ENCODE measurements around the gene THRB. TPM values are rescaled to one million over a fixed set of nuclear protein-coding genes. Genes with fewer than 3 reads are reported as not detected.

THRB gene
- total RNA-seq, 1 experiment from 2014 or later: 2.6 TPM

DNA sequence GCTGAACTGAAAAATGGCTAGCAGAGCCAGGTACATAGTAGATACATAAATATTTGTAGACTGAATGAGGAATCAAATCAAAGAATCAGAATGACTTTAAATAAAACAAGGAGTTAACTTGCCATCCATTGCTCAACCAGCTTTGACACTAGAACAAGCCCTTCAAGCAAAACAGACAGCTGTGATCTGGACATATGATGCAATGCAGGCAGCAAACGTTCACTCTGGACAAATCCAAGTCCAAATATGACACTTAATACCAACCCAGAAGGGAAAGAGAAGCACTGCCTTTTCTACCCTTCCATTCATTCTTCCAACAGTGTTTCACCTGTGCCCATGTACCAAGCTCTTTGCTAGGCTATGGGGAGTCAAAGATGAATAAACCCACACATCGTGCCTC is 4.5 kb downstream of the THRB start:
- DNase-seq (ENCODE audit: low read depth): peak; percentile 70

DNA sequence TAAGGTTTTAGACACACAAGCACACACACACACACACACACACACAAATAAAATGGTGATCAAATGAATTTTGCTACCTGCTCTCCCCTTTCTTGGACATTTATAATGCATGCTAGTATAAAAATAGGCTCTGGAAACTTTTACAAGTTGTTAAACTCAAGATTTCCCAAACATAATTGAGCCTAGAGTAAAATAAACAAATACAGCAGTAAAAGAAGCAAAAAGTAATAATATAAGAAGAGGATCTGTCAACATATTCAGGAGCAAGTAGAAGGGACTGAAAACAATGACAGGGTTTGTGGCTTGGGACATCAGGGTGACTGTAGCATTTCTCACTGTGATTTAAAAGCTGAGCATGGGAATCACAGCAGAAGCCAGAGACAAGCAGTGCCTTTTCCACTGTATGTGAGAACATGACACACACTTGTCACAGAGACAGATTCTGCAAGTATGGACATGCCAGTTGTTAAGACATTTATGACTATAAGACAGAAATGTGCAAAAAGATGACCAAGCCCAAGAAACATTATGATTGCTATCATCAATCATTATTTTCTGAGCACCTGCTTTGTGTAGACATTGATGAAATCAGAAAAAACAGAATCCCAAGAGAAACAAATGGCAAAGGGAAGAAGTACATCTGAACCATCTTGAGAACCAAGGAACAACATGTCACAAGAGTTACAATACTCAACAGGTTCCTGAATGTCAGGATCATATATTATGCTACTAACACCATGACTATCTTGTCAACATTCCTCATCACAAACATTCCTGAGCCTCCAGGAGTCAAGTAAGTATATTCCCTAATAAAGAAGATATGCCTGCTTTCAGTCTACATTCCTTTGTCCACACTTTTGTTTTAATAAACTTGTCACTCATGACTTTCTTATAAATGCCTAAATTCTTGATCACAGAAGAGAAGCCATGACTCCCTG is 7.1 kb downstream of the THRB start:
- no peak for DNase-seq (ENCODE audit: low read depth)

DNA sequence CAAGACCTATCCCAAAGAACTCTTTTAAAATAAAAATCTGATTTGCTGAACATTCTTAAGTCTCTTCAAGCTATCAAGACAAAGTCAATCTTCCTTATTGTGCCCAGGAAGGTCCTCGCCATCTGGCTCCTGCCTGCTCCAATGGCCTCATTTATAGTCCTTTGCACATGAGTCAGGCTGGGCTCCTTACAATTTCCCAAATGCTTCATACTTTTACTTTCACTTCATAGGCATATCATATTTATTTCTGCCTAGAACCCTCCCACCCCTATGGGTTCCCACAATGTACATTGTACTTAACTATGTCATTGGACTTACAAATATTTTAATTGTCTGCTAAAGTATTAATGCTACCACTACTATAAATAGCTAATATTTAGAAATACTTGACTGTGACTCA is 9.1 kb downstream of the THRB start:
- no peak for DNase-seq (ENCODE audit: low read depth)

DNA sequence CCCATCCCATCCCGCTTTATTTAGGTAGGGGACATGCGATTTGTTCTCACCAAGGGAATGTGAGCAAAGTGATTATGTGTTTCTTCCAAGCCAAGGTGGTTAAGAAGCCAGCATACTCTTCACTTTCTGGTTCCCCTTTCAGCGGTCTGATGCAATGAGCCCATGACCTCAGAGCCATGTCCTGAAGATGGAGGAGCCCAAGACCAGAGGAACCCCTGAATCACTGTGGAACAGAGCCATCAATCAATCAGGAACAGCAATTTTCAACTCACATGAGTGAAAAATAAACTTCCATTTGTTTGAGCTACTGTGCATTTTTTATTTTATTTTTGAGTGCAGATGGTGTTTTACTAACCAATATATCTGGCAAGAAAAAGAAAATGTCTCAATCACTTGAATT is 10.8 kb downstream of the THRB start:
- DNase-seq (ENCODE audit: low read depth): no peak

DNA sequence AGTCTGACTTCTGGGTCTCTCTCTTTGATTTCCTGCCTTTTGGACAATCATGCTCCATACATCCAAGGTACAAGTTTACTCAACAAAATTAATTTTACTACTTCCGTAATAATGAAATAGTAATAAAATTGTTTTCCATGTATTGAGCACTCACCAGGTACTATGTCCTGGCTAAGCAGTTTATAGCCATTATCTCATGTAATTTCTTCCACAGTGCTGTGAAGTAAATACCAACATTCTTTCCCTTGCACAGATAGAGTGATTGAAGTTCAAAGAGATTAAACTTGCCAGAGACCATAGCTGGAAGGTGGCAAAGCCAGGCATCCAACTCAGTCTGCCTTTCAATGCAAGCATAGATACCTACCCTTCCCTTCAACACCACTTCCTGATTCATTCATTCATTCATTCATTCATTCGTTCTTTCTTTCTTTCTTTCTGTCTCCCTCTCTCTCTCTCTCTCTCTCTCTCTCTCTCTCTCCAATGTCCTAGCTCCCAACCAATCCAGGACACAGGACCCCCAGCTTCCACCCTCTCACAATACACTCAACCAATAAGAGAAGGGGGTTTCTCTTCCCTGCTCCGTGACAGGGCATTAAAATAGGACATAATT is 12.4 kb downstream of the THRB start:
- no peak for DNase-seq (ENCODE audit: low read depth)

DNA sequence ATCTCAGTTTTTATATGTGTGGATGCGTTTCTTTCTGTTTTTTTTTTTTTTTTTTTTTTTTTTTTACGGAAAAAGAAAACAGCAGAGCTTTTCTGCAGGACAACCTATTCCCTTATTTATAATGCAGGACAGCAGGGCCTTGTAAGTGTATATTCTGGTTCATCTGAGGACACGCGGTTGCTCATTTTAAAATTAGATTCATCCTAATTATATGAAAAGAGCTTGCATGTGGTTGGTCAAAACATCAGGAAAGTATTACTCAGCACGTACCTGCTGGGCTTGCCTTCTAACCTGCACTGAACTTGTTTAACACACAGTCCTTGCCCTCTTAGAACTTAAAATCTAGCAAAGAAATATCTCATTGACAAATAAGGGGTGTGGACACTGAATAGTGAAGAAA is 13.5 kb downstream of the THRB start:
- DNase-seq (ENCODE audit: low read depth): no peak

DNA sequence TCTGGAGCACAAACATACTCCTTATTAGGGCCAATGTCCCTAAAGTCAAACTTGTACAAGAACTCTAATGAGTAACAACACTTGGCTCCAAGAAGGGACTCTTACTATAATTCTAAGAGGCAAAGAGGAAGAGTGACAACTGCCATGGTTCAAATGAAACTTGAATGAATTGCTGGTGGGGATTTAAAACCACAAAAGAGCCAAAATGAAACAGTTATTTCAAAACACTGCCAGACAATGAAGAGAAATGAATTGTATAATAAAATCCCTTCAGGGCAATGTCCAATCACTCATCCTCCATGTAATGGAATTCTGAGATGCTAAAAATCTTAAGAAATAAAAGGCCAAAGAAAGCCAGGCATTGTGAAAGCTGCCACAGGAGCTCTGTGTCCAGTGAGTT is 14.2 kb downstream of the THRB start:
- DNase-seq (ENCODE audit: low read depth): no peak

DNA sequence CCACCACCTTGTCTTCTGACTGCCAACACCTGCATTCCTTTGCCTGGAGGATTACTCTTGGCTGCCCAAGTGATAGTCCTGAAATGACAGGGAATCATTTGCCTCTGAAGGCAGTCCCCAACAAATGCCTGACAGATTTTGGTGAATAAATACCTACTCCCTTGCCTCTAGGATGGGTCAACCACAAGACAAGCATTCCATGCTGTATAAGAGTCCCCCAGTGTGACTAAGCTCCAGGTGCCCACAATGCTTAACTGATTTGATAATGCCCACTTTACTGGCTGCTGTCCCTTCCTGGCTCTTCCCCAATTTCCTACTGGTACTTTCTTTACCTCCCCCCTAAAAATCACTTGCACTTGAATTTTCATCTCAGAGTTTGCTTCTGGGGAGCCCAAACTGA is 14.8 kb downstream of the THRB start:
- DNase-seq (ENCODE audit: low read depth): no peak

DNA sequence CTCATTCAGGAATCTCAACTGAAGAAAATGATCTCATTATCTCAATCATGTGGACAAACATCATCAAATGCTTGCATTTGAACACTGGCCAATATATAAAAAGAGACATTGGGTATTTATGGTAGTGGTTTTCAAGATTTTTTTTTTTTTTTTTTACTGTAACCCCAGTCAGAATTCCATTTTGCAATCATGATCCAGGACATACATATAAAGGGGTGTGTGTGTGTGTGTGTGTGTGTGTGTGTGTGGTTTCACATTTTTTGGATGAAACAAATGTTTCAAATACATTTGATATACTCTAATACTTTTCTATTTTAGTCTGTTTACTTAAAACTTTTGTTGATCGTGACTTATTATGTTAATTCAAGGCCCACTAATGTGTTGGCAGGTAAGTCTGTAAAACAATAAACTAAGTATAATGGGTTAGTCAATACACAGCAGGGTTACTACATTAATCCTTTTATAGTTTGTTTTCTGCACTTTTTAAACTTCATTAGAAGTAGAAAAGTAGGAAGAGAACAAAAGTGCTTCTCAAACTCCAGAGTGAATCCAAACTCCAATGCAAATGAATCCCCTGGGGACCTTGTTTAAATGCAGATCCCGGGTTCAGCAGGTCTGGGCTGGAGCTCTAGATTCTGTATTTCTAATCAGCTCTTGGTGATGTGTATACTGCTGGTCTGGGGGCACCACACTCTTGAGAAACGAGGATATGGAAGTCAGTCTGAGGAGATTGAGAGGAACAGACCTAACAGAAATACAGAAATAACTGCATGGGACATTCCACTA is 17.6 kb downstream of the THRB start:
- no peak for DNase-seq (ENCODE audit: low read depth)

DNA sequence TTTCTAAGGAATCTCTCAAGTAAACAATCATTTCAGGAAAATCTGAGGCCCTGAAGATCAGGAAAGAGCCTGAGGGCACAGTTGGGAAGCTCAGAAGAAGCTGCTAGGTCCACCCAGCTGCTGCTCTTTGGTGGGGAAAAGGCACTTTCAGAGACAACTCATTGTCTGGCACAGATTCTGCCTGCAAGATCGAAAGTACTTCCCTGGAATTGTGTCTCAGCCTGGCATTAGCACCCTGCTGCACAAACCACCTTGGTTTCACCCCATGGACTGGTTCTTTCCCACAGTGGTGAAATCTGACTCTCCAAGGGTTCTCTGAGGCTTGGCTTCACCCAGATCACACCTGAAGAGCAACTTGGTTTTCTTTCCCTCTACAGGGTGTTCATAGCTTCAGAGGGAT is 18.7 kb downstream of the THRB start:
- no peak for DNase-seq (ENCODE audit: low read depth)

DNA sequence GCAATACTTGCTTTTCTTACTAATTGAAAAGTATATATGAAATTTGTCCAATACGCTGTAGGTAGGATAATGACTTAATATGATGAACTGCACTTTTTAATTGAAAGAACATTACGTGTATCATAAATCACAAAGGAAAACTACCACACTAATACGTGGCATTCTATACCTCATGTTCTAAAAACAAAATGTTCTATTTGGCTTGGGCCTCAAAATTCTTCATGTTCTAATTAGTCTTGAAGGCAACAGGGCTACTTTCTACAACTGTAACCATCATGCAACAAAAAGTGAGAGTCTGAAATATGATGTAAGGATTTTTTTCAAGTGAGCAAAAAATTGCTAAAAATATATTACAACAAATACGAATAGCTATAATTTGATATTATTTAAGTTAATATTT is 19.8 kb downstream of the THRB start:
- no peak for DNase-seq (ENCODE audit: low read depth)

DNA sequence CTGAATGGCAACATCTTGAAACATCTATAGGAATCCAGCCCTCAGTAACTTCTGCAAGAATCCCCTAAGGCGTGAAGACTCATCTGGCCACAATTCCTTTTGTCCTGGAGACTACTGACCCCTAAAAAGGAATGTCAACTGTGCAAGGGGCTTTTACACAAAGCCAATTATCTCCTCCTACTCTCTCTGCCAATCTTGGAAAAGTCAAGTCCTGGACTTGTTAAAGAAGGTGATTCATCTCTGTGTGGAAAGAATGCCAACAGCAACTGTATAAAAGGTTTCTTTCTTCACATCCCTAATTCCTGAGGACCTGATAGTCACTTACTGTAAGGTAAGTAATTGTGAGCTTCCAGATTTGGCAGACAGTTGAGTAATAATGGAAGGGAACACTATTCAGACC is 22.3 kb downstream of the THRB start:
- DNase-seq (ENCODE audit: low read depth): no peak

DNA sequence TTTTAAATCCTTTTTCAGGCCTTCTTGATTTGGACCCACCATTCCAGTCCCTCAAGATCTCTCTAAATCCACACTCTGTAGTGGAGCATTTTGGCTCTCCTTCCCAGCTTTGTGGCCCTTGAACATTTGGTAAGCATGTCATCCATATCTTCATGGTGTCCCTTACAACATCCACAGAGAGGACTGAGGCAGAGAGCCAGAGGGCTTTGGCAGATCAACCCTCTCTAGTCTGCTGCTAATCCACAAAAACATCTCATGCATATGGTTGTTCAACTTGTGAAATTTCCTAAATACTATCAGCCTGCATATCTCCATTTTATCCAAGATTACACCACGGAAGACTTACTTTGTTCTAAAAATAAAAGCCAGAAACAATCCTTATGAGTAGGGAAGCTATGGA is 23.2 kb downstream of the THRB start:
- DNase-seq (ENCODE audit: low read depth): no peak

DNA sequence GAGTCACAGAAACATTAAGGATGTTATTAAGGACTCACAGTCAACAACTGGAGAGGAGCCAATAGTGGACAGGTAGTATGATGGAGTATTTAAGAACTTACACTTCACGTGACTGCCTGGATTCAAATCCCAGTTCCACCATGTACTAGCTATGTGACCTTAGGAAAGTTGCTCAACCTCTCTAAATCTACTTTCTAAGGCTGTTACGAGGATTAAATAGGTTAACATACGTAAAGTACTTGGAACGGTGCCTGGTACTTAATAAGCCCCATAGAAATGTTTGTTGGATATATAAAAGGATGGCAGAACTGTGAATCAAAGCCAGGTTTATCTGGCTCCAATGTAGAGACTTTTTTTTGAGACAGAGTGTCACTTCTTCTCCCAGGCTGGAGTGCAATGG is 24.4 kb downstream of the THRB start:
- no peak for DNase-seq (ENCODE audit: low read depth)

DNA sequence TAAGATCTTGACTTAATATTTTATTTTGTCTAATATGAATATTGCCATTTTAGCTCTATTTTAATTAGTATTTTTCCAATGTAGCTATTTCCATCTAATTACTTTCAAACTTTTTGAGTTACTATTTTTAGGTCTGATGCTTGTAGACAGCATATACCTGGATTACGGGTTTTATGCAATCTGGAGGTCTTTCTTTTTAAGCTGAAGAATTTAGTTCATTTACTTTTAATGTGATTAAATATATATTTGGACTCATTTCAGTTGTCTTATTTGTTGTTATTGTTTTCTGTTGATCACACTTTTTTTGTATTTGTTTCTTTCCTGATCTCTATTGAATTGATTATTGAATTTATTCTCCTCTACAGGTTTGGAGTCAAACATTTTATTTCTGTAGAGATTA is 30.3 kb downstream of the THRB start:
- DNase-seq (ENCODE audit: low read depth): no peak

DNA sequence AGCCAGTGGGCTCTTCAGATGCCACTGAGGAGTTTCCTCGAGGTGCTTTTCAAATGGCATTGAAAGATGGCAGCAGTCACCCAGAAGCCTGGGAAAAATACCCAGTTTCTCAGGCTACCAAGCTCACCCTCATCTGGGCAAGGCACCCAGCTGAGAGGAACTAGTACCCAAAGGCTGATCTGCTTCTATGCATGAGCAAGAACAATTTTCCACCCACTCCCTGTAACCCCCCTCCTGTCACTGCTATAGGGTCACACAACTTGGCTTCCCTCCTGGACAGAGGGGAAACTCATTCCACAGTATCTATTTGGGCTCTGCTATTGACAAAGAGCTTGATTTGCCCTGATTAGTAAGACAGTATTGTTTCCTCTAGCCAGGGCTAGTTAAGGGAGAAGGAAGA is 31.9 kb downstream of the THRB start:
- no peak for DNase-seq (ENCODE audit: low read depth)

DNA sequence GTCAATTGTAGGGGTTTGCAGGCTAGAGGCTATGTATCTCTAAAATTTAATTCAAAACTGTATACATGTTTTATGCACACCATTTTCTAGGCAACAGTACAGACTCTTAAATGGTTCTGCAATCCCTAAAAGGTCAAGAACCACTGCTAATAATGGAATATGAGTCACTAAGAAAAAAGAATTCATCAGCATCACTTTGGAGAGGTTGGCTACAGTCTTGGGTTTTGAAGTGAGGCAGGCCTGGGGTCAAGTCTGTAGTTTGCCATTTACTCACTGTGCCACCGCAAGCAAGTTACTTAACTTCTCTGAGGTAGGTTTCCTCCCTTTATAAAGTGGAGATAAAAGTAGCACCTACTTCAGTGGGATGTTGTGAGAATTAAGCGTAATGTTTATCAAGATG is 33.7 kb downstream of the THRB start:
- DNase-seq (ENCODE audit: low read depth): no peak

DNA sequence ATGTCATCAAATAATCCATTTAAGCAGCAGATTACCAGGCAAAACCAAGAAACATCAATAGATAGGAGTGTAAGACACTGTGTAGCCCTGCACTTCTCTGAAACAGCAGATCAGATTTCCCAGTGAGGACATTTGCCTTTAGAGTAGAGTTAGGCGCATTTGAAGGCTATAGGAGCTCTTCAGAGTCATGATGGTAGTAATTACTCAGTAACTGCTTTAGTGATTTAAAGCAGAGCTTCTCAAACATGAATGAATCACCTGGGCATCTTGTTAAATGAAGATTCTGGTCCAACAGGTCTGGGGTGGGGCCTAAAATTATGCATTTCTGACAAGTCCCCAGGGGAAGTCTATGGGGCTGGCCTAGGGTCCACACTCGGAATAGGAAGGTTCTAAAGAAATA is 36.9 kb downstream of the THRB start:
- DNase-seq (ENCODE audit: low read depth): no peak

DNA sequence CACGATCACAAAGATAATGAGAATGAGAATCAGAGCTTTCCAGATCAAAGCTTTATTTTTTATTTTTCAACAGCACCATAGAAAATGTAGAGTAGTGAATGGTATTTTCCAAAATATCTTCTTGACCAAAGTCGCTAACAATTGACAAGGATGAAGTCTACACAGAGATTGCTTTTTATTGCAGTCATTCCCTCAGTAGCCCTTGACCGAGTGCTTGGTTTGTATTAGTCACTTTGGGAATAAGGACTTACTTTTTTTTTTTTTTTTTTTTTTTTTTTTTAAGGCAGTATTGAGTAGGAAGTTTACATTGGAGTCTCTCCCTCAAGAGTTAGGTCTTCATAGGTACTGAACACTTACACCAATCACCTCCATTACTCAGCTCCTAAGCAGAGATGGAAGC is 39.8 kb downstream of the THRB start:
- DNase-seq (ENCODE audit: low read depth): no peak

DNA sequence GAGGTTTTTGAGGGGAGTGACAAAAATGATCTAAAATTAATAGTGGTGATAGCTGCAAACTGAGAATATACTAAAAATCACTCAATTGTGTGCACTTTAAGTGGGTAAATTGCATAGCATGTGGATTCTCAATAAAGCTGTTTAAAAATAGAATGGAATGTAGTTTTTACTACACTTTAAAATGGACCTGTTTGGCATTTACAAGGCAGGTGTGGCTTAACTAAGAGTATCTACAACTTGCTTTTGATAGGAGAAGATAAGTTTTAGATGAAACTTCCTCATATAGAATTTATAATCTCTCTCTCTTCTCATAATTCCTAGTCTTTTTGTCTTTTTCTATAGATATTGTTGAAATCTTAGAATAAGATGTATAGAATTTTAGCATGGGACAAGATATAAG is 40.3 kb downstream of the THRB start:
- DNase-seq (ENCODE audit: low read depth): no peak

DNA sequence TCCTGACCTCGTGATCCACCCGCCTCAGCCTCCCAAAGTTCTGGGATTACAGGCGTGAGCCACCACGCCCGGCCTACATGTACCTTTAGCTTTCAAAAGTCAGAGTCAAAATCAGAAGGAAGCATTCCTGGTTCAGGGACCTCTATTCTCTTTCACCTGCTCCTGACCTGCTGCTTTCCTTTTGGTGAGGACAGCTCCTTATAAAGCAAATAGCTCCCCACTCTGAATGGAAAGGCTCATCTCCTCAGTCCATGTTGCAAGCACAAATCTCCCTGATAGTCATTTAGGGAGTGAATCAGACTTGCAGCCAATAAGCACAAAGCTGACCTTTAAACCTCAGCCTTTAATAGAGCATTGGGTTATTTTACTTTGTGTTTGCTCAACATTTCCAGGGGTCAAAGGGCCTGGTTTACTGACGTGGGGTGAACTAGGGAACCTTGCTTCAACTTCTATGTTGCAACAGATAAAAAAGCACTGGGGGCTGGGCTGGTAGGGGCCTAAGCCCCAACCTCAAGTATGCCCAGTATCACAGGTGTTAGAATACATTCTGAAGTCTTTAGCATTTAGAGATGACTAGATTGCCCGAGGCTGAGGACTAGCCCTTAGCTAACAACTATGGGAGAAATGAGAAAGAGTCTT is 43.1 kb downstream of the THRB start:
- DNase-seq (ENCODE audit: low read depth): no peak

All from LHCN-M2 (cell line).